Measurements from ENCODE around the gene ALS2. TPM values are rescaled to one million over a fixed set of nuclear protein-coding genes. Genes with fewer than 3 reads are reported as not detected.
"Not testable (repeated sequence)": the region's sequence is repeated elsewhere in the genome, so short reads cannot be mapped to it uniquely, and the experiment has no call there.

The ALS2 gene
- total RNA-seq, 2 donors from 2014 or later: 14.8 to 16.3 TPM

- no peaks in the 10 kb centered on the region for H3K9me3 ChIP-seq
- TF ChIP-seq CTCF (IDR thresholded peaks at IDR 0.05) (no peak), POLR2AphosphoS5 (IDR thresholded peaks at IDR 0.05) (no peak), POLR2A (IDR thresholded peaks at IDR 0.05) (no peak)
- no peak for DNase-seq (ENCODE audit: low spot score)
- H3K27me3 ChIP-seq (replicated peaks; ENCODE audit: insufficient read depth): no peaks in the 10 kb centered on the region
- no peak overlapping the region for H3K4me3 ChIP-seq
- no peaks in the 10 kb centered on the region for H3K4me1 ChIP-seq (replicated peaks)
- intact Hi-C loops (cut with DNase I): no loop called here
- H3K27ac ChIP-seq: no peak overlapping the region
- no peaks in the 10 kb centered on the region for H3K36me3 ChIP-seq
- 91% methylated on average over 4 of the region's 4 CpGs for WGBS
Measured at GRCh38 chr2:201820383-201821007, 39.8 kb upstream of the ALS2 start.

- 87% methylated on average over 5 of the region's 5 CpGs for WGBS
- no peaks in the 10 kb centered on the region for H3K9me3 ChIP-seq
- H3K4me3 ChIP-seq: no peak overlapping the region
- intact Hi-C loops (cut with DNase I): no loop called here
- H3K27ac ChIP-seq: no peak overlapping the region
- no peak for DNase-seq (ENCODE audit: low spot score)
- H3K36me3 ChIP-seq: no peaks in the 10 kb centered on the region
- TF ChIP-seq POLR2A (IDR thresholded peaks at IDR 0.05): no peak
- TF ChIP-seq CTCF (IDR thresholded peaks at IDR 0.05): no peak
- no peak for TF ChIP-seq POLR2AphosphoS5 (IDR thresholded peaks at IDR 0.05)
- H3K4me1 ChIP-seq (replicated peaks): no peaks in the 10 kb centered on the region
- no peaks in the 10 kb centered on the region for H3K27me3 ChIP-seq (replicated peaks; ENCODE audit: insufficient read depth)
Measured at GRCh38 chr2:201816657-201817575, 36.2 kb upstream of the ALS2 start.

- no peak for TF ChIP-seq POLR2A (IDR thresholded peaks at IDR 0.05)
- TF ChIP-seq CTCF (IDR thresholded peaks at IDR 0.05): no peak
- no peak for TF ChIP-seq POLR2AphosphoS5 (IDR thresholded peaks at IDR 0.05)
- no peak overlapping the region for H3K4me3 ChIP-seq
- no peaks in the 10 kb centered on the region for H3K9me3 ChIP-seq
- no peaks in the 10 kb centered on the region for H3K27me3 ChIP-seq (replicated peaks; ENCODE audit: insufficient read depth)
- no peak for DNase-seq (ENCODE audit: low spot score)
- intact Hi-C loops (cut with DNase I): no loop called here
- whole genome bisulfite sequencing: 34% methylated on average over 9 of the region's 9 CpGs
- no peaks in the 10 kb centered on the region for H3K36me3 ChIP-seq
- H3K27ac ChIP-seq: no peak overlapping the region
- no peaks in the 10 kb centered on the region for H3K4me1 ChIP-seq (replicated peaks)
Measured at GRCh38 chr2:201813996-201814760, 33.4 kb upstream of the ALS2 start.

- DNase-seq (ENCODE audit: low spot score); H3K4me1 ChIP-seq (replicated peaks); H3K27ac ChIP-seq; H3K27me3 ChIP-seq (replicated peaks; ENCODE audit: insufficient read depth); H3K9me3 ChIP-seq; H3K4me3 ChIP-seq; H3K36me3 ChIP-seq; intact Hi-C loops (cut with DNase I): not testable (repeated sequence)
- WGBS: 93% methylated on average over 7 of the region's 7 CpGs
Measured at GRCh38 chr2:201810604-201811003, 29.9 kb upstream of the ALS2 start.

GRCh38 chr2:201809633-201810032 lies 28.9 kb upstream of the ALS2 start:
- Histone ChIP-seq H3K9me3 (no peaks in the 10 kb centered on the region), H3K27ac (no peak overlapping the region), H3K27me3 (replicated peaks; ENCODE audit: insufficient read depth) (no peaks in the 10 kb centered on the region), H3K36me3 (no peaks in the 10 kb centered on the region), H3K4me1 (replicated peaks) (no peaks in the 10 kb centered on the region), H3K4me3 (no peak overlapping the region)
- TF ChIP-seq CTCF (IDR thresholded peaks at IDR 0.05) (no peak), POLR2A (IDR thresholded peaks at IDR 0.05) (no peak), POLR2AphosphoS5 (IDR thresholded peaks at IDR 0.05) (no peak)
- intact Hi-C loops (cut with DNase I): no loop called here
- whole genome bisulfite sequencing: 78% methylated on average over 4 of the region's 4 CpGs
- DNase-seq (ENCODE audit: low spot score): no peak

Measured in prostate gland (tissue), 2 donors.